HEK293T (cell line): Measurements from ENCODE around the gene FAM53B.

Experiments
- CTCF ChIA-PET: fragments of 350-600 bp; formaldehyde crosslinking; extraction: SDS; loops from one replicate; lab custom pipeline; 2021; ENCODE audit warnings: antibody characterized with exemption, inconsistent platforms; lab: Yijun Ruan, JAX
- POLR2A ChIA-PET: fragments of 350-600 bp; formaldehyde crosslinking; extraction: SDS; loops from one replicate; lab custom pipeline; 2020; ENCODE audit warnings: antibody characterized with exemption, inconsistent platforms; lab: Yijun Ruan, JAX
- DNase-seq: peaks from one replicate; pipeline ENCODE4 v3.0.0; 2012; ENCODE audit warnings: mixed read lengths; ENCODE audit errors: extremely low spot score
- ARNT ChIP-seq: fragments of 450-650 bp; IDR thresholded peaks from 2 replicates; pipeline ENCODE4 v1.6.1; 2017; ENCODE audit warnings: mild to moderate bottlenecking
- BHLHE40 ChIP-seq: fragments of 450-650 bp; IDR thresholded peaks from 2 replicates; pipeline ENCODE4 v1.6.1; 2016; ENCODE audit warnings: mild to moderate bottlenecking, moderate library complexity, borderline replicate concordance
- CTBP1 ChIP-seq: fragments of 450-650 bp; IDR thresholded peaks from 2 replicates; pipeline ENCODE4 v1.6.1; 2016; ENCODE audit warnings: borderline replicate concordance
- ELF4 ChIP-seq: fragments of 450-650 bp; IDR thresholded peaks from 2 replicates; pipeline ENCODE4 v1.6.1; 2017; ENCODE audit warnings: antibody characterized with exemption
- FOXA1 ChIP-seq: fragments of 450-650 bp; IDR thresholded peaks from 2 replicates; pipeline ENCODE4 v1.6.1; 2016; ENCODE audit warnings: mild to moderate bottlenecking
- FOXK2 ChIP-seq: fragments of 450-650 bp; IDR thresholded peaks from 2 replicates; pipeline ENCODE4 v1.6.1; 2016; ENCODE audit warnings: mild to moderate bottlenecking
- FOXM1 ChIP-seq: fragments of 450-650 bp; IDR thresholded peaks from 2 replicates; pipeline ENCODE4 v1.6.1; 2017; ENCODE audit warnings: mild to moderate bottlenecking, borderline replicate concordance
- HDGF ChIP-seq: fragments of 450-650 bp; IDR thresholded peaks from 2 replicates; pipeline ENCODE4 v1.6.1; 2017; ENCODE audit warnings: antibody characterized with exemption, borderline replicate concordance
- L3MBTL2 ChIP-seq: fragments of 450-650 bp; conservative IDR thresholded peaks from 2 replicates; pipeline ENCODE4 v1.6.1; 2016; ENCODE audit warnings: mild to moderate bottlenecking
- LEF1 ChIP-seq: fragments of 450-650 bp; IDR thresholded peaks from 2 replicates; pipeline ENCODE4 v1.6.1; 2017; ENCODE audit warnings: mild to moderate bottlenecking, borderline replicate concordance
- NFRKB ChIP-seq: fragments of 450-650 bp; IDR thresholded peaks from 2 replicates; pipeline ENCODE4 v1.6.1; 2016; ENCODE audit warnings: mild to moderate bottlenecking, moderate library complexity
- PKNOX1 ChIP-seq: fragments of 450-650 bp; IDR thresholded peaks from 2 replicates; pipeline ENCODE4 v1.6.1; 2016
- SP1 ChIP-seq: fragments of 450-650 bp; IDR thresholded peaks from 2 replicates; pipeline ENCODE4 v1.6.1; 2017
- SUZ12 ChIP-seq: fragments of 450-650 bp; IDR thresholded peaks from 2 replicates; pipeline ENCODE4 v1.6.1; 2016; ENCODE audit warnings: mild to moderate bottlenecking
- TARDBP ChIP-seq: fragments of 450-650 bp; IDR thresholded peaks from 2 replicates; pipeline ENCODE4 v1.6.1; 2016
- ZNF384 ChIP-seq: fragments of 450-650 bp; IDR thresholded peaks from 2 replicates; pipeline ENCODE4 v1.6.1; 2016

Gene FAM53B

GRCh38 chr10:124573726-124574455 is 170.3 kb downstream of the FAM53B start:
- TF ChIP-seq ZNF384, result no peak
- no peak for TF ChIP-seq TARDBP
- TF ChIP-seq L3MBTL2, result no peak
- TF ChIP-seq FOXA1, result no peak
- TF ChIP-seq CTBP1, result no peak
- TF ChIP-seq FOXK2, result no peak
- no peak for TF ChIP-seq PKNOX1
- no peak for TF ChIP-seq ARNT
- TF ChIP-seq ELF4, result no peak
- no peak for TF ChIP-seq NFRKB
- no peak for TF ChIP-seq SUZ12
- TF ChIP-seq LEF1, result no peak
- TF ChIP-seq FOXM1, result no peak
- TF ChIP-seq BHLHE40, result no peak
- CTCF ChIA-PET, result no interaction called here
- no peak for DNase-seq
- POLR2A ChIA-PET, result no interaction called here

GRCh38 chr10:124572751-124573150 is 171.4 kb downstream of the FAM53B start:
- DNase-seq, result no peak
- ChIA-PET CTCF (interaction anchor here (0.6 kb wide), 1 partner anchor 169 kb away, joined by 4 read pairs; no protein-coding TSS in a partner anchor), POLR2A (no interaction called here)
- no peak for TF ChIP-seq TARDBP

- ChIA-PET CTCF (no interaction called here), POLR2A (no interaction called here)
- TF ChIP-seq SP1 (no peak), CTBP1 (no peak)
- no peak for DNase-seq
Observed at GRCh38 chr10:124570646-124571045, 173.5 kb downstream of the FAM53B start.

- no peak for DNase-seq
- CTCF ChIA-PET, result interaction anchor here (0.8 kb wide), 1 partner anchor 40 kb away, joined by 3 read pairs; no protein-coding TSS in a partner anchor
- TF ChIP-seq BHLHE40 (no peak), TARDBP (no peak), ARNT (no peak), FOXA1 (no peak), HDGF (no peak), L3MBTL2 (no peak), LEF1 (no peak), CTBP1 (no peak), ELF4 (no peak), NFRKB (no peak), FOXK2 (no peak)
- POLR2A ChIA-PET, result no interaction called here
Observed at GRCh38 chr10:124569623-124570470, 174.3 kb downstream of the FAM53B start.
